Coronary artery (tissue), 2 donors: ENCODE data around the gene CCL22.
A peak's percentile ranks its signal among the peaks of the same experiment; 100 is the strongest.

Experiments used
- DNase-seq: peaks from one replicate; pipeline ENCODE4 v3.0.0-alpha.2; 2017; ENCODE audit warnings: low spot score
- H3K27ac ChIP-seq, 2 donors: fragments of 200-600 bp; sonication (generic); one replicate each; pipeline ENCODE4 v1.5.1; 2016 to 2019
- H3K4me3 ChIP-seq: fragments of 200-600 bp; sonication (generic); 2 replicates; pipeline ENCODE4 v1.5.1; 2016; ENCODE audit warnings: mild to moderate bottlenecking, moderate library complexity
- CTCF ChIP-seq: fragments of 200-600 bp; sonication (generic); IDR thresholded peaks from one replicate; pipeline ENCODE4 v1.5.1; 2019; ENCODE audit warnings: antibody characterized with exemption

Gene CCL22

GRCh38 chr16:57383276-57384247 lies 25.0 kb downstream of the CCL22 start:
- DNase-seq = no peak
- no peak overlapping the region for H3K4me3 ChIP-seq
- peak overlapping the region; percentile 64 to 69 for H3K27ac ChIP-seq

GRCh38 chr16:57384248-57385070 lies 25.9 kb downstream of the CCL22 start:
- Histone ChIP-seq H3K4me3 (no peak overlapping the region), H3K27ac (peak overlapping the region; percentile 64 to 69)
- no peak for DNase-seq
- TF ChIP-seq CTCF = no peak

More at GRCh38 chr16:57383276-57384247, 25.0 kb downstream of the CCL22 start:
- no peak for TF ChIP-seq CTCF

GRCh38 chr16:57385083-57385482 lies 26.5 kb downstream of the CCL22 start:
- H3K27ac ChIP-seq = no peak overlapping the region
- no peak overlapping the region for H3K4me3 ChIP-seq
- no peak for TF ChIP-seq CTCF
- no peak for DNase-seq

GRCh38 chr16:57386381-57386951 lies 27.9 kb downstream of the CCL22 start:
- TF ChIP-seq CTCF = no peak
- Histone ChIP-seq H3K4me3 (no peak overlapping the region), H3K27ac (no peak overlapping the region)
- DNase-seq = no peak

- no peak for TF ChIP-seq CTCF
- DNase-seq = no peak
Measured at GRCh38 chr16:57387598-57388354, 29.2 kb downstream of the CCL22 start.

GRCh38 chr16:57388359-57389086 lies 29.9 kb downstream of the CCL22 start:
- no peak for DNase-seq
- no peak overlapping the region for H3K27ac ChIP-seq
- H3K4me3 ChIP-seq = no peak overlapping the region
- TF ChIP-seq CTCF = no peak

More at GRCh38 chr16:57387598-57388354, 29.2 kb downstream of the CCL22 start:
- H3K4me3 ChIP-seq = no peak overlapping the region
- H3K27ac ChIP-seq = no peak overlapping the region
